ENCODE results near the gene PRDM5. TPM values are rescaled to one million over a fixed set of nuclear protein-coding genes. Genes with fewer than 3 reads are reported as not detected.

The PRDM5 gene
- total and polyA plus RNA-seq, 7 experiments from 2014 or later: 0.15 to 1.1 (median 0.54) TPM; not detected in 2

DNA sequence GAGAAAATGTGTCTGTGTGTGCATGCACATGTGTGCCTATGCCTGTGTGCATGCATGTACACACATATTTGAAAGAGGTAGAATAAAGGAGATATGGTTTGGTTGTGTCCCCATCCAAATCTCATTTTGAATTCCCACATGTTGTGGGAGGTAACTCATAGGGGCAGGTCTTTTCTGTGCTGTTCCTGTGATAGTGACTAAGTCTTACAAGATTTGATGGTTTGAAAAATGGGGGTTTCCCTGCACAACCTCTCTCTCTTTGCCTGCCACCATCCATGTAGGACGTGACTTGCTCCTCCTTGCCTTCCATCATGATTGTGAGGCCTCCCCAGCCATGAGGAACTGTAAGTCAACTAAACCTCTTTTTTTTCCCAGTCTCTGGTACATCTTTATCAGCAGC is 87.2 kb downstream of the PRDM5 start:
- peaks cover 0 to 2% (median 0%) of the 10 kb centered on the region in 7 donors for H3K4me1 Mint-ChIP-seq
- H3K36me3 ChIP-seq (ENCODE audit: control insufficient read depth in 2 of 3, insufficient read depth in 3 of 3, low read length in 3 of 3): no peaks in the 10 kb centered on the region
- no peak for ATAC-seq
- no peaks in the 10 kb centered on the region for H3K27me3 ChIP-seq (ENCODE audit: control insufficient read depth in 2 of 2, insufficient read depth in 2 of 2, low read length in 2 of 2)
- peaks cover 0 to 5% (median 0%) of the 10 kb centered on the region in 5 donors for H3K27me3 Mint-ChIP-seq
- peaks cover 0 to 5% (median 0%) of the 10 kb centered on the region in 5 donors for H3K36me3 Mint-ChIP-seq
- no peak overlapping the region for H3K4me3 ChIP-seq (ENCODE audit: low read length)
- ChIA-PET CTCF (no interaction called here), POLR2A (no interaction called here)
- intact Hi-C loops (cut with micrococcal nuclease): no loop called here
- H3K27ac Mint-ChIP-seq: no peak overlapping the region
- no peak overlapping the region for H3K4me3 Mint-ChIP-seq
- no peaks in the 10 kb centered on the region for H3K9me3 ChIP-seq (ENCODE audit: control insufficient read depth in 2 of 3, low read length in 3 of 3)
- no peaks in the 10 kb centered on the region for H3K4me1 ChIP-seq (ENCODE audit: control insufficient read depth in 2 of 2, insufficient read depth in 2 of 2, low read length in 2 of 2)
- DNase-seq: no peak
- no peak overlapping the region for H3K27ac ChIP-seq (ENCODE audit: low read depth, low read length)
- peaks cover 0 to 18% (median 4%) of the 10 kb centered on the region in 11 donors for H3K9me3 Mint-ChIP-seq

GRCh38 chr4:120830204-120830603 is 92.3 kb downstream of the PRDM5 start:
- ATAC-seq: no peak

DNA sequence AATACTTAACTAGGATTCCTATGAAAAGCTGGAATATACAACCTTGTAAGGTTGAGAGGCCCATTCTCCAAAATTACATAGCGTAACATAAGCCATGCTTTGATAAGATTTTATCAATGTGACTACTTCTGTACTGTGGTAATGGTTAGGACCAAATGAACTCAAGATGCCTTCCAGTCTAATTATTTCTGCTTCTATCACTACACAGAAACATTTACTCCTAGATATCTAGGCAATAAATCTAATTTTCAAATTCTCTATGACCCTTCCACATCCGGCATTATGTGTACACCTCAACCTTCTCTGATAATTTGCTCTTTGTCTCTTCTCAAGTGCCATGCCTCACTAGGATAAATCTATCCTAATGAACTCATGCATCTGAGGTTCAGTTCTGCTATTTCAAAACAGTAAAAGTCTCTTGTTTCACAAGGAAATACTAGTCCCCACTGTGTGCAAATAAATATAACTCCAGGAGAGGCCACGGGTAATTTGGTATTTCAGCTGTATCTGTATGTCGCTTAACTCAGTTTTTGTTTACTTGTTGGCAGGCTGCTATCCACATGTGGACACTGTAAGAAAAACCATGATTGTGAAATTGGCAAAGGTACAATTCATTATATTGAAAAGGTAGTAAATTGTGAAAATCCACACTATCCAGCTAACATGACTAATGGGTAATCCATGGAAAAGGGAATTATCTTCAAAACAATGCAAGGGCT is 93.3 kb downstream of the PRDM5 start:
- no peak overlapping the region for H3K4me3 ChIP-seq (ENCODE audit: low read length)
- CTCF ChIA-PET: no interaction called here

More at GRCh38 chr4:120830204-120830603, 92.3 kb downstream of the PRDM5 start:
- H3K27me3 ChIP-seq (ENCODE audit: control insufficient read depth in 2 of 2, insufficient read depth in 2 of 2, low read length in 2 of 2): no peaks in the 10 kb centered on the region
- no peaks in the 10 kb centered on the region for H3K9me3 ChIP-seq (ENCODE audit: control insufficient read depth in 2 of 3, low read length in 3 of 3)
- Mint-ChIP-seq H3K4me1 (no peaks in the 10 kb centered on the region), H3K36me3 (peaks cover 0 to 5% (median 0%) of the 10 kb centered on the region in 5 donors), H3K4me3 (no peak overlapping the region), H3K27me3 (peaks cover 0 to 9% (median 0%) of the 10 kb centered on the region in 5 donors), H3K27ac (no peak overlapping the region), H3K9me3 (peaks cover 0 to 18% (median 4%) of the 10 kb centered on the region in 11 donors)
- CTCF ChIA-PET: no interaction called here
- intact Hi-C loops (cut with micrococcal nuclease): no loop called here
- no peak for DNase-seq
- POLR2A ChIA-PET: no interaction called here
- H3K27ac ChIP-seq (ENCODE audit: low read depth, low read length): no peak overlapping the region
- no peaks in the 10 kb centered on the region for H3K36me3 ChIP-seq (ENCODE audit: control insufficient read depth in 2 of 3, insufficient read depth in 3 of 3, low read length in 3 of 3)
- H3K4me3 ChIP-seq (ENCODE audit: low read length): no peak overlapping the region
- no peaks in the 10 kb centered on the region for H3K4me1 ChIP-seq (ENCODE audit: control insufficient read depth in 2 of 2, insufficient read depth in 2 of 2, low read length in 2 of 2)

GRCh38 chr4:120826853-120827252 is 95.7 kb downstream of the PRDM5 start:
- Histone ChIP-seq H3K4me3 (ENCODE audit: low read length) (no peak overlapping the region), H3K27ac (ENCODE audit: low read depth, low read length) (no peak overlapping the region), H3K27me3 (ENCODE audit: control insufficient read depth in 2 of 2, insufficient read depth in 2 of 2, low read length in 2 of 2) (no peaks in the 10 kb centered on the region), H3K36me3 (ENCODE audit: control insufficient read depth in 2 of 3, insufficient read depth in 3 of 3, low read length in 3 of 3) (no peaks in the 10 kb centered on the region), H3K9me3 (ENCODE audit: control insufficient read depth in 2 of 3, low read length in 3 of 3) (no peaks in the 10 kb centered on the region), H3K4me1 (ENCODE audit: control insufficient read depth in 2 of 2, insufficient read depth in 2 of 2, low read length in 2 of 2) (no peaks in the 10 kb centered on the region)
- peaks cover 0 to 9% (median 3%) of the 10 kb centered on the region in 5 donors for H3K27me3 Mint-ChIP-seq
- ATAC-seq: no peak
- H3K4me1 Mint-ChIP-seq: no peaks in the 10 kb centered on the region
- POLR2A ChIA-PET: no interaction called here
- H3K9me3 Mint-ChIP-seq: no peaks in the 10 kb centered on the region
- intact Hi-C loops (cut with micrococcal nuclease): no loop called here
- no peak overlapping the region for H3K4me3 Mint-ChIP-seq
- H3K27ac Mint-ChIP-seq: no peak overlapping the region
- CTCF ChIA-PET: no interaction called here
- no peak for DNase-seq
- H3K36me3 Mint-ChIP-seq: no peaks in the 10 kb centered on the region

More for the DNA sequence above, 93.3 kb downstream of the PRDM5 start:
- no peak overlapping the region for H3K27ac ChIP-seq (ENCODE audit: low read depth, low read length)
- H3K36me3 ChIP-seq (ENCODE audit: control insufficient read depth in 2 of 3, insufficient read depth in 3 of 3, low read length in 3 of 3): no peaks in the 10 kb centered on the region
- Mint-ChIP-seq H3K27me3 (peaks cover 0 to 9% (median 0%) of the 10 kb centered on the region in 5 donors), H3K27ac (no peak overlapping the region), H3K4me1 (no peaks in the 10 kb centered on the region), H3K4me3 (no peak overlapping the region), H3K9me3 (peaks cover 0 to 10% (median 3%) of the 10 kb centered on the region in 11 donors), H3K36me3 (peaks cover 0 to 5% (median 0%) of the 10 kb centered on the region in 5 donors)
- no peak for DNase-seq
- intact Hi-C loops (cut with micrococcal nuclease): no loop called here
- POLR2A ChIA-PET: no interaction called here
- no peaks in the 10 kb centered on the region for H3K9me3 ChIP-seq (ENCODE audit: control insufficient read depth in 2 of 3, low read length in 3 of 3)
- no peaks in the 10 kb centered on the region for H3K4me1 ChIP-seq (ENCODE audit: control insufficient read depth in 2 of 2, insufficient read depth in 2 of 2, low read length in 2 of 2)
- no peak for ATAC-seq
- no peaks in the 10 kb centered on the region for H3K27me3 ChIP-seq (ENCODE audit: control insufficient read depth in 2 of 2, insufficient read depth in 2 of 2, low read length in 2 of 2)

DNA sequence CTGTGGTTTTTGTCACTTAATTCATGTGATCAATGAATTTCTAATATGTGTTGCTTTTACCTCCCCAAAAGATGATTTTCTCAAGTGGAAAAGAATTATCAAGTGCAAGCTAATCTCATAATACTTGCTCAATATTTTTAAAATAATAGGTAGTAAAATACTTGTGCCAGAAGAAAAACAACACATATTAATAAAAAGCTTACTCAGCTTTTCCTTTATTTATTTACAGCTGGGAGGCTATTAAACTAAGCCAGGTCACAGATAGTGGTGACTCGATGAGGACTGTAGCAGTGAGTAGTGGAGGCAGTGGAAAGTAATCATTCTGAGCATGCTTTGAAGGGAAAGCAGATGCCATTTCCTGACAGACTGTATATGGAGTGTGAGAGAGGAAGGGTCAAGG is 96.1 kb downstream of the PRDM5 start:
- DNase-seq: no peak
- Mint-ChIP-seq H3K4me3 (no peak overlapping the region), H3K27ac (no peak overlapping the region), H3K36me3 (no peaks in the 10 kb centered on the region), H3K9me3 (no peaks in the 10 kb centered on the region), H3K27me3 (peaks cover 0 to 9% (median 3%) of the 10 kb centered on the region in 5 donors), H3K4me1 (no peaks in the 10 kb centered on the region)
- no peaks in the 10 kb centered on the region for H3K4me1 ChIP-seq (ENCODE audit: control insufficient read depth in 2 of 2, insufficient read depth in 2 of 2, low read length in 2 of 2)
- no peaks in the 10 kb centered on the region for H3K36me3 ChIP-seq (ENCODE audit: control insufficient read depth in 2 of 3, insufficient read depth in 3 of 3, low read length in 3 of 3)
- H3K4me3 ChIP-seq (ENCODE audit: low read length): no peak overlapping the region
- ATAC-seq: no peak
- H3K27me3 ChIP-seq (ENCODE audit: control insufficient read depth in 2 of 2, insufficient read depth in 2 of 2, low read length in 2 of 2): no peaks in the 10 kb centered on the region
- no peaks in the 10 kb centered on the region for H3K9me3 ChIP-seq (ENCODE audit: control insufficient read depth in 2 of 3, low read length in 3 of 3)
- ChIA-PET CTCF (no interaction called here), POLR2A (no interaction called here)
- H3K27ac ChIP-seq (ENCODE audit: low read depth, low read length): no peak overlapping the region
- intact Hi-C loops (cut with micrococcal nuclease): no loop called here

- CTCF ChIA-PET: interaction anchor here (0.6 kb wide), 1 partner anchor 254 kb away, joined by 5 read pairs; no protein-coding TSS in a partner anchor
Measured at GRCh38 chr4:120824946-120825345, 97.6 kb downstream of the PRDM5 start.

DNA sequence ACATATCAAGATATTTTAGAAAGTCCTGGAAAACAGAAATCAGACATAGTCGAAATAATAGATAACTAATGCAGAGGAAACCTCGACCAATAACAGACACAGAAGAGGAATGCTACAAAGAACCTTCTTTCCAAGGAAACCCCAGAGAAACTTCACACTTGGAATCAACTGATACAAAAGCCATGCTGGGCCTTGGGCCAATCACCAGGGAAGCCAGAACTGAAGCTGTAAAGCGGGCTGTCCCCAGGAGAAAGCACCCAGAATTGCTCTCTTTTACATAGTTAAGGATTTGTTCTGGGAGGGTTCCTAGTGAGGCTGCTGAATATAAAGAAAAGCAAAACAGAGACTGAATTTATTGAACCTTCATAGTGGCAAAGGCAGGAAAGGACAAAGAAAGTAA is 100.5 kb downstream of the PRDM5 start:
- POLR2A ChIA-PET: no interaction called here

More at GRCh38 chr4:120824946-120825345, 97.6 kb downstream of the PRDM5 start:
- no peak overlapping the region for H3K4me3 Mint-ChIP-seq
- no peaks in the 10 kb centered on the region for H3K36me3 Mint-ChIP-seq
- Histone ChIP-seq H3K4me1 (ENCODE audit: control insufficient read depth in 2 of 2, insufficient read depth in 2 of 2, low read length in 2 of 2) (no peaks in the 10 kb centered on the region), H3K27ac (ENCODE audit: low read depth, low read length) (no peak overlapping the region), H3K9me3 (ENCODE audit: control insufficient read depth in 2 of 3, low read length in 3 of 3) (no peaks in the 10 kb centered on the region), H3K36me3 (ENCODE audit: control insufficient read depth in 2 of 3, insufficient read depth in 3 of 3, low read length in 3 of 3) (no peaks in the 10 kb centered on the region), H3K27me3 (ENCODE audit: control insufficient read depth in 2 of 2, insufficient read depth in 2 of 2, low read length in 2 of 2) (no peaks in the 10 kb centered on the region), H3K4me3 (ENCODE audit: low read length) (no peak overlapping the region)
- intact Hi-C loops (cut with micrococcal nuclease): no loop called here
- POLR2A ChIA-PET: no interaction called here
- H3K9me3 Mint-ChIP-seq: no peaks in the 10 kb centered on the region
- H3K27me3 Mint-ChIP-seq: peaks cover 0 to 9% (median 3%) of the 10 kb centered on the region in 5 donors
- no peak overlapping the region for H3K27ac Mint-ChIP-seq
- H3K4me1 Mint-ChIP-seq: peaks cover 0 to 1% (median 0%) of the 10 kb centered on the region in 7 donors
- no peak for ATAC-seq
- no peak for DNase-seq

More for the DNA sequence above, 100.5 kb downstream of the PRDM5 start:
- no peaks in the 10 kb centered on the region for H3K36me3 Mint-ChIP-seq
- CTCF ChIA-PET: no interaction called here
- no peaks in the 10 kb centered on the region for H3K9me3 ChIP-seq (ENCODE audit: control insufficient read depth in 2 of 3, low read length in 3 of 3)
- H3K27ac ChIP-seq (ENCODE audit: low read depth, low read length): no peak overlapping the region
- peaks cover 0 to 4% (median 4%) of the 10 kb centered on the region in 7 donors for H3K4me1 Mint-ChIP-seq
- H3K9me3 Mint-ChIP-seq: no peaks in the 10 kb centered on the region
- no peak for DNase-seq
- H3K4me1 ChIP-seq (ENCODE audit: control insufficient read depth in 2 of 2, insufficient read depth in 2 of 2, low read length in 2 of 2): no peaks in the 10 kb centered on the region
- no peaks in the 10 kb centered on the region for H3K27me3 ChIP-seq (ENCODE audit: control insufficient read depth in 2 of 2, insufficient read depth in 2 of 2, low read length in 2 of 2)
- H3K4me3 Mint-ChIP-seq: no peak overlapping the region
- ATAC-seq: no peak
- H3K27ac Mint-ChIP-seq: no peak overlapping the region
- no peaks in the 10 kb centered on the region for H3K36me3 ChIP-seq (ENCODE audit: control insufficient read depth in 2 of 3, insufficient read depth in 3 of 3, low read length in 3 of 3)
- intact Hi-C loops (cut with micrococcal nuclease): no loop called here
- H3K4me3 ChIP-seq (ENCODE audit: low read length): no peak overlapping the region
- peaks cover 0 to 3% (median 3%) of the 10 kb centered on the region in 5 donors for H3K27me3 Mint-ChIP-seq

Data from naive thymus-derived CD4-positive, alpha-beta T cell (primary cell).